ENCODE data around the gene ADISSP. TPM values are rescaled to one million over a fixed set of nuclear protein-coding genes. Genes with fewer than 3 reads are reported as not detected.

The ADISSP gene
- total and polyA plus RNA-seq, 12 donors, result 7.7 to 21.0 (median 11.3) TPM

DNA sequence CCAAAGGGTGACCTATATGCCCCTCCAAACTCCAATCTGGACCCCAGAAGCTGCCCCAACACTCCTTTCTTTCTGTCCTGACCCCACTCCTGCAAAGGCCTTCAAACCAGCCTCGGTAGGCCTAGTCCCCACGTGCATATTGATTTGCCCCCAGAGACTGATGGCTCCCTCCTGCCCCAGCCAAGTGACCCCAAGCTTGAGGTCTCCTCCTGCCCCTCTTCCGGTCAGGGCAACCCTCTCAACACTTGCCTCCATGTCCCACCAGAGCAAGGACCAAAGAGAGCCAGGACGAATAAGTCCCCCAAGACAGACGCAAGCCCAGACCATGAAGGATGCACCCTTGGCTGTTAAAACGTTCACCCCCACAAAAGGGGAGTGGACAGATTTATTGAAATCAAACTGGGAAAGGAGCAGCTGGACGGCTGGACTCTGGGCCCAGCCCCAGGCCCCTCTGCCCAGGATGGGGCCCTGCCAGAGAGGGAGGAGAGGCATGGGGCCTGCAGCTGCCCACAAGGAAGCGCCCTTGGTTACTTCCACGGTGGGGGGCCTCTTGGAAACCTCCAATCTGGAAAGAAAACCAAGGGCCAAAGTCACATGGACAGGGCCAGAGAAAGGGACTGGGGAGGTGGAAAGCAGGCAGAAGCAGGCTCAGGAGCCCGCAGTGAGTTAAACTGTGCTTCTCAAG, 16.1 kb upstream of the ADISSP start:
- peaks cover 24 to 52% (median 41%) of the 10 kb centered on the region in 9 donors for H3K4me1 ChIP-seq
- WGBS, 2 donors, result 71 to 72% methylated on average over 10 of the region's 10 CpGs
- H3K27me3 ChIP-seq, result peaks cover 0 to 9% (median 0%) of the 10 kb centered on the region in 7 donors
- H3K36me3 ChIP-seq, result peaks cover 0 to 16% (median 0%) of the 10 kb centered on the region in 9 donors
- peak overlapping the region in 1 of 10 donors; percentile 5 for H3K4me3 ChIP-seq
- intact Hi-C loops (cut with DNase I), result loop anchor here in 3 of 10 donors (5.0 to 10.0 kb wide), 3 partner anchors 39 to 301 kb away; partner anchors contain the start of gene AP5S1 (in 1 of the 3)
- TF ChIP-seq, protein P1, sequence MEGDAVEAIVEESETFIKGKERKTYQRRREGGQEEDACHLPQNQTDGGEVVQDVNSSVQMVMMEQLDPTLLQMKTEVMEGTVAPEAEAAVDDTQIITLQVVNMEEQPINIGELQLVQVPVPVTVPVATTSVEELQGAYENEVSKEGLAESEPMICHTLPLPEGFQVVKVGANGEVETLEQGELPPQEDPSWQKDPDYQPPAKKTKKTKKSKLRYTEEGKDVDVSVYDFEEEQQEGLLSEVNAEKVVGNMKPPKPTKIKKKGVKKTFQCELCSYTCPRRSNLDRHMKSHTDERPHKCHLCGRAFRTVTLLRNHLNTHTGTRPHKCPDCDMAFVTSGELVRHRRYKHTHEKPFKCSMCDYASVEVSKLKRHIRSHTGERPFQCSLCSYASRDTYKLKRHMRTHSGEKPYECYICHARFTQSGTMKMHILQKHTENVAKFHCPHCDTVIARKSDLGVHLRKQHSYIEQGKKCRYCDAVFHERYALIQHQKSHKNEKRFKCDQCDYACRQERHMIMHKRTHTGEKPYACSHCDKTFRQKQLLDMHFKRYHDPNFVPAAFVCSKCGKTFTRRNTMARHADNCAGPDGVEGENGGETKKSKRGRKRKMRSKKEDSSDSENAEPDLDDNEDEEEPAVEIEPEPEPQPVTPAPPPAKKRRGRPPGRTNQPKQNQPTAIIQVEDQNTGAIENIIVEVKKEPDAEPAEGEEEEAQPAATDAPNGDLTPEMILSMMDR (IDR thresholded peaks at IDR 0.05), result no peak
- ATAC-seq (no peak), DNase-seq (peak in 1 of 2 donors; percentile 4)
- H3K9me3 ChIP-seq, result no peaks in the 10 kb centered on the region
- peak overlapping the region in 3 of 10 donors; percentile 22 to 89 (median 76) for H3K27ac ChIP-seq

DNA sequence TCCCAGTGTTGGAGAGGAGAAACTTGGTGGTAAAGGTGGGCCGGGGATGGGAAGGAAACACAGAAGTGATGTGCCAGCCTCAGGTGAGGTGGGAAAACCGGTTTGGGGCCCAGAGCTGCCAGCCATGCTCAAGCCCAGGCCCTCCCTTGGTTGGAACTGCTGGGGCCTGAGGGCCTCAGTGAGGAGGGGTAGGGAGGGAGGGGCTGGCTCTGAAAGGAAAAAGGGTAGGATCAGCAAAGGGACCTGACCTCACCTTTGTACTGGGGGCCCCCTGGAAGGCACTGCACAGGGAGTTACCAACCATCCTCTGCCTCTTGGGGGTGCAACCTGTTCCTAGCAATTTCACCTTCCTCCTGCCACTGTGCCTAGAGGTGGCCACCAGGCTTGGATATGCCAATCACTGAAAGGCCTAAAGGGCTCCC, 15.5 kb upstream of the ADISSP start:
- H3K27me3 ChIP-seq, result peaks cover 0 to 15% (median 0%) of the 10 kb centered on the region in 7 donors
- peaks cover 27 to 58% (median 45%) of the 10 kb centered on the region in 9 donors for H3K4me1 ChIP-seq
- no peak overlapping the region for H3K27ac ChIP-seq
- peaks cover 0 to 16% (median 0%) of the 10 kb centered on the region in 9 donors for H3K36me3 ChIP-seq
- WGBS, 2 donors, result 73 to 79% methylated on average over 2 of the region's 2 CpGs
- ATAC-seq (no peak), DNase-seq (no peak)
- intact Hi-C loops (cut with DNase I), result loop anchor here in 3 of 10 donors (5.0 to 10.0 kb wide), 3 partner anchors 39 to 302 kb away; partner anchors contain the start of gene AP5S1 (in 1 of the 3)
- H3K4me3 ChIP-seq, result no peak overlapping the region
- no peaks in the 10 kb centered on the region for H3K9me3 ChIP-seq
- TF ChIP-seq, protein P1 (IDR thresholded peaks at IDR 0.05), result no peak

DNA sequence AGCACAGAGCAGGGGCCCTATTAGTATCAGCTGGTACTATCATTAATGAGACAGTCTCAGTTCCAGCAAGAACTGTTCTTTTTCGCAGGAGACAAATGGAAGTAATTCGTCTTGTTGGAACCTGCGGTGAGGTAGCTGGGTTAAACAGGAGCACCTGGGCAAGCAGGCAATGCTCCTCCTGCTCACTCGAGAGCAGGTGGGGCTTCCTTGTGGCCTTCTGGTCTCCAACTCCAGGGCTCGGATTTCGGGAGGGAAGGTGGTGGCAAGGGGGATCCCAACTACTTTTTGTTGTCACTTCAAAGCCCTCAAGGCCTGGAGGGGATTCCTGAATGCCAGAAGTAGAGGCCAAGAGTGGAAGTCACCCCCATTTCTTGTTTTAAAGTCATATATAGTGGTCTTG, 15.0 kb upstream of the ADISSP start:
- peaks cover 30 to 63% (median 47%) of the 10 kb centered on the region in 9 donors for H3K4me1 ChIP-seq
- peaks cover 0 to 16% (median 0%) of the 10 kb centered on the region in 9 donors for H3K36me3 ChIP-seq
- no peak for DNase-seq
- intact Hi-C loops (cut with DNase I), result loop anchor here in 3 of 10 donors (5.0 to 10.0 kb wide), 3 partner anchors 40 to 302 kb away; partner anchors contain the start of gene AP5S1 (in 1 of the 3)
- no peaks in the 10 kb centered on the region for H3K9me3 ChIP-seq
- 92 to 94% methylated on average over 6 of the region's 6 CpGs for WGBS, 2 donors
- H3K4me3 ChIP-seq, result no peak overlapping the region
- H3K27me3 ChIP-seq, result peaks cover 0 to 17% (median 0%) of the 10 kb centered on the region in 7 donors
- H3K27ac ChIP-seq, result no peak overlapping the region
- TF ChIP-seq, protein P1 (IDR thresholded peaks at IDR 0.05), result no peak
- ATAC-seq, result no peak

DNA sequence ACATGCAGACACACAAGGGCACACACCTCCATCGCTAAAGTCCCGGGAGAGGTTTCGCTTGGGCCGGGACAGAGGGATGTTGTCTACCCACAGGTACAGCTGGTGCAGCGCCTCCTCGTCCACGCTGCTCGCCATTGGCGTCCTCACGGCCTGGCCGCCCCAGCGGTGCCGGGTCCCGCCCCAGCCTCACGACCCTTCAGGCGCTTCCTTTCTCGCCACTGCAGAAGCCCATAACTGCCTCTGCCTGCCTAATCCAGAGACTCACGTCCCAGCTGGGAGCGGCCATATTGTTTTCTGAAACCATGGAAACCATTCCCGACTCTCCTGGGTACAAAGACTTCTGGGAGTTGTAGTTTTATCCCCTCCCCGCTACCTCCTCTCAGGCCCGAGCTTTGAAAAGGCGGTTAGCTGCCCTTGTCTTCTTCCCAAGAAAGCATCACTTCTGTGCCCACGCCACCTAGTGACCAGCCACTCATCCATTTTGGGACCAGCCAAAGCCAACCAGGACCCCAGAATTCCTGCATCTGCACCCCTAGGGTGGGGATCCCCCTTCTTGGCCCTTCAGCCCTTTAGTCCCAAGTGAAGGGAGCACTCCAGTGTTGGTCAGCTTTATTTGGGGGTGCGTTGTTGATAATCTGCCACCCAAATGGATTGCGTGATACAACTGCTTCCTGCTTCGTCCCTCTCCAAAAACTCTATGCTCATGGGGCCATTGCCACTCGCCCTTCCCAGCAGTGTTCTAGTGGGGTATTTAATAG, 13.8 kb upstream of the ADISSP start, which contains the start of gene SPEF1:
Gene SPEF1 (minus strand): TSS at position 296 of the 758 bp plus-strand sequence. CDS start 161 bp downstream, at position 135.
- TF ChIP-seq, protein P1 (IDR thresholded peaks at IDR 0.05), result peak in 7 of 9 donors; percentile 27 to 54 (median 44)
- Histone ChIP-seq H3K9me3 (no peaks in the 10 kb centered on the region), H3K4me1 (peaks cover 33 to 61% (median 43%) of the 10 kb centered on the region in 9 donors), H3K27ac (peak within 1 kb of the TSS in 8 of 10 donors; percentile 2 to 57 (median 30)), H3K36me3 (peaks cover 0 to 16% (median 0%) of the 10 kb centered on the region in 9 donors), H3K4me3 (peak within 1 kb of the TSS in 9 of 10 donors; percentile 27 to 51 (median 44)), H3K27me3 (peaks cover 0 to 17% (median 0%) of the 10 kb centered on the region in 7 donors)
- intact Hi-C loops (cut with DNase I), result loop anchor here in 3 of 10 donors (5.0 to 10.0 kb wide), 3 partner anchors 41 to 303 kb away; partner anchors contain the start of gene AP5S1 (in 1 of the 3)
- ATAC-seq, result peak; percentile 68 to 87 (median 80)
- peak; percentile 55 to 87 for DNase-seq
- WGBS, 2 donors, result 16% methylated on average over 28 of the region's 28 CpGs

Data from heart right ventricle (tissue), 16 donors.